CD4-positive, alpha-beta T cell treated with Interleukin-6 for 4 hours (primary cell): ENCODE results near the gene TM4SF5.
"Not testable (repeated sequence)": the region's sequence is repeated elsewhere in the genome, so short reads cannot be mapped to it uniquely, and the experiment has no call there.

ENCODE experiments used
- DNase-seq: peaks from one replicate; pipeline ENCODE4 v3.0.0-alpha.2; 2020; ENCODE audit warnings: mixed read lengths

TM4SF5 gene

DNA sequence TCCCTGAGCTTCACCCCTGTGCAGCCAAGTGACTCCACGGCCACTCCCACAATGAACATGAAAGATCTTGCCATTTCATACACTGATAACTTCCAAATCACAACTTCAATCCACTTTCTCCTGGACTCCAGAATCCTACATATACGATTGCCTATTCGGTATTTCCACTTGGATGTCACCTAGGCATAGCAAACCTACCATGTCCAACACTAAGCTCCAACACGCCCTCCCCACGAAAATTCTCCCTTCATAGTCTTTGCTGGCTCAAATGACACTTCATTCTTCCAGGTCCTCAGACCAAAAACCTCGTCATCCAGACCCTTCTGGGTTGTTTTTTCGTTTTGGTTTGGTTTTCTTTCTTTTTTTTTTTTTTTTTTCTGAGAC is 19.0 kb downstream of the TM4SF5 start:
- no peak for DNase-seq

DNA sequence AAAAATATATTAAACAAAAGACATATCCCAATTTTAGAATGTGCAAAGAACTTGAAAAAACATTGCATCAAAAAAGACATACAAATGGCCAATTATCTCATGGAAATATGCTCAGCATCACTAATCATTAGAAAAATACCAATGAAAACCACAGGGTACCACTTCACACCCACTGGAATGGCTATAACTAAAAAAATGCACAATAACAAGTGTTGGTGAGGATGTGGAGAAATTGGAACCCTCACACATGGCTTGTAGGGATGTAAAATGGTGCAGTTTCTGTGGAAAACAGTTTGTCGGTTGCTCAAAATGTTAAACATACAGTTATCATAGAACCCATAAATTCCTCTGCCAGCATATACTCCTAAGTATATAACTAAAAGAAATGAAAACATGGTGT is 23.5 kb downstream of the TM4SF5 start:
- DNase-seq, result no peak

DNA sequence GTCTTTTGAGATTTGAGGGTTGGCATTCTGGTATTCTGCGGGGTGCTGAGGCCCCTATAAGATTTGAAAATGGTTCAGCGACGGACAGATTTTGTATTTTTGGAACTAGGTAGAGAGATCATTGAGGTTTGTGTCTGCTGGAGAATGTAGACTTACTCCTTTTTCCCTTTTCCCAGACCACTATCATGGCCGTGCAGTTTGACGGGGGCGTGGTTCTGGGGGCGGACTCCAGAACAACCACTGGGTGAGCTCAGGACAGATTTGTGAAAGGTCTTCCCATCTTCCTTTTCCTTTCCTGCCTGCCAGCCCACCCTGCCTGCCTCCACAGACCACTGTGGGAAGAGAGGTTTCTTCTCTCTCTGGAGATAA is 24.9 kb downstream of the TM4SF5 start:
- DNase-seq, result no peak

DNA sequence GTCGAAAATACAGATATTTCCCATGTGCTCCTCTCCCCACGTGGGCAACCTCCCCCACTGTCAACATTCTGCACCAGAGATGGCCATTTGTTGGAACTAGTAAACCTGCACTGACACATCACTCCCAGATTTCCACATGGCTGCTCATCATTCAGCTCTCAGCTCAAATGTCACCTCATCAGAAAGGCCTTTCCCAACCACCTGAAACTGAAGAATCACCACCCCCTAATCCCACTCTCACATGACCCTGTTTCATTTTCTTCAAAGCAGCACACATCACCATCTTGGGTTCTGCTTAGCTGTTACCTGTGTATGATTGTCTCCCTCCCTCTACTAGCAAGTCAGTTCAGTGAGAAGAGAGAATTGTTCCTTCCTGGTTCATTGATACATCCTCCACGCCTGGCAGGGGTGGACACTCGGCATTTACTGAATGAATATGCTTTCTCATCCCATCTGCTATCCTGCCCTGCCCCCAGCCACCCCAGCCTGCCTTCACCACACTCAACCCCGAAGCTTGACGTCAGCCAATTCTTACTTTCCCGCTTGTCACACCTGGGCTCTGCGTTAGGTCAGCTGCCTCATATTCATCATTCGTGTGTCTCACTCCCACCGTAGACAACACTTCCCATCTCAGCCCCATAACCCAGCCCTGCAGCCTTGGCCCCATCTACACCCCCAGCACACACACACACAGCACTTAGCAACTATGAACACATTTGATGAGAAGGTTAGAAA is 28.9 kb downstream of the TM4SF5 start:
- no peak for DNase-seq

DNA sequence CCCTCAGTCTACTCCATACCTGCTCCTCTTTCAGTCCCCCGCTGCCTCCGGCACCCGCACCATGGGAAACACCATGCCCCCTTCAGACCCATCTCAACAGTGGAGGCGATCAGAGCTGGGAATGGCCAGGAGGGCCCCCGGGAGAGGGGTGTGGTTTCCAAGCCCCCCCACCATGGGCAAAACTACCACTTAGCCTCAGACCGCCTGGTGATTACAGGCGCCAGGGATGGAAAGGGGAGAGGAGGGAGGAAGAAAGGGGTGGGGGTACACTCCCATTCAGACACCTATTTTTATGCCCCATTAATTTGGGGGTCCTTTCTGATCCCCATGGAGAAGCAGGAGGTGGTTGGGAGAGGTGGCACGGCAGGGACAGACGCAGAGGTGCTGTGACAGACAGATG is 30.5 kb downstream of the TM4SF5 start, which contains the start of gene C17orf114:
Gene C17orf114 (minus strand): TSS at position 101 of the 400 bp plus-strand sequence.
- no peak for DNase-seq

DNA sequence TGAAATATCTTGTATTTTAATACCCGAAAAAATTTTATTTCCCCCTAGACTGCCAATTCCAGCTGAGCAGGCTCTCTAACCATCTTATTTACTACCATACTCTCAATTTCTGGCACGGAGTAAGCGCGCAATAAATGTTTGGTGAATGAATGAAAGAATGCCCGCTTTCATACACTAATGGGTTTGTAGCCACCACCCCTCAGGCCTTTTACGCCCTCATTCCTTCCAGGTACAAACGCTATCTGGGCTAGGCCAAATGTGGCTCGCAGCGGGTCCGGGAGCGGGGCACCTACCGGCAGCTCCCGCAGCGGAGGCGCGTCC is 34.7 kb downstream of the TM4SF5 start:
- no peak for DNase-seq

DNA sequence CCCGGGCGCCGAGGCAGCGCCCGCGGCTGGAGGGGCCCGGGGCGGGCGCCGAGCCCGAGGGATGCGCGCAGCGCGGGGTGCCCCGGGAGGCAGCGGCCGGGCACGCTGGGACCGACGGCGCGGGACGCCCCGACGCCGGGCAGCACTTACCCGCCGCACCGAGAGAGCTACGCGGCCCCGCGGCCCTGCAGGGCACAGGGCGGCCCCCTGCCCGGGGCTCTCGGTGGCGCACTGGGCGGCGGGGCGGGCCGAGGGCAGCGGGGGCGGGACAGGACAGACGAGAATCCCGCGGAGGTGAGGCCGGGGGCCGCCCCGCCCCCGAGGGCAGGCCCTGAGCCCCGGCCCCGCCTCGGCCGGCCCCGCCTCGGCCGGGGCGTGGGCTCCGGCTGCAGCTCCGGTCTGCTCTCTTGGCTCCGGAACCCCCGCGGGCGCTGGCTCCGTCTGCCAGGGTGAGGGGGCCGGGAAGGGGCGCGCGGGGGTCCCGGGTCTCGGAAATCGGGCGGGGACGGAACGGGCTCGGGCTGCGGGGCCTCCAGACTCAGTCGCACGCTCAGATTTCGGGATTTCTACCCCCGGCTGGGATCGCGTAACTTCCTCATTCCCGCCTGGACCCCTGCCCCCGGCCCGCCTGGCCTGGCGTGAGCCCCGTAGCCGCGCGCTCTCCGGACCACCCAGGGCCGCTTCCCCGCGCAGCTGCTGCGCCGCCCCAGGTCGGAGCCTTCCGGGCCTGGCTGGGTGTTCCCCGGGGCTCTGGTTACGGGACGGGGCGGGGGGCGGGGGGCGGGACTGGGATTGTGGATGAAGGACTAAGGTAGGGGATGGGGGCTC is 35.3 kb downstream of the TM4SF5 start, which contains the start of gene PLD2:
Gene PLD2 (plus strand): TSS at position 376 of the 828 bp plus-strand sequence. CDS start 621 bp downstream, outside the sequence.
- DNase-seq, result peak; percentile 93

DNA sequence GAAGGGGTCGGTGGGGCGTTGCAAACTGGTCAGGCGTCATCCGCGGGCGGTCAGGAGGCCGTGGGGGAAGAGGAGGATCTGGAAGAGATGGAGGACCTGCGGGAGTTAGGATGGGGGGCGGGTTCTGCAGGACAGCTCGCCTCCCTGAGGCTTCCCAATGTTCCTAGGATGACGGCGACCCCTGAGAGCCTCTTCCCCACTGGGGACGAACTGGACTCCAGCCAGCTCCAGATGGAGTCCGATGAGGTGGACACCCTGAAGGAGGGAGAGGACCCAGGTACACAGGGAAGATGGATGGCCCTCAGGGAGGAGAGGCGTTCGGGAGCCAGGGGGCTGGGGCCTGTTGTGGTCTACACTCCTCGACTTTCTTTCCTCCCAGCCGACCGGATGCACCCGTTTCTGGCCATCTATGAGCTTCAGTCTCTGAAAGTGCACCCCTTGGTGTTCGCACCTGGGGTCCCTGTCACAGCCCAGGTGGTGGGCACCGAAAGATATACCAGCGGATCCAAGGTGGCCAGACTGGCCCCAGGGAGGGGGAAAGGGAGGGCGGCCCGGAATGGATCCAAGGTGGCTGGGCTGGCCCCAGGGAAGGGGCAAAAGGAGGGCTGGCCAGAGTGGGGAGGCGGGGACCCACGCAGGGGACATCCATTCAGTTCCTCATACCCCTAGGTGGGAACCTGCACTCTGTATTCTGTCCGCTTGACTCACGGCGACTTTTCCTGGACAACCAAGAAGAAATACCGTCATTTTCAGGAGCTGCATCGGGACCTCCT is 36.1 kb downstream of the TM4SF5 start:
- DNase-seq, result no peak

DNA sequence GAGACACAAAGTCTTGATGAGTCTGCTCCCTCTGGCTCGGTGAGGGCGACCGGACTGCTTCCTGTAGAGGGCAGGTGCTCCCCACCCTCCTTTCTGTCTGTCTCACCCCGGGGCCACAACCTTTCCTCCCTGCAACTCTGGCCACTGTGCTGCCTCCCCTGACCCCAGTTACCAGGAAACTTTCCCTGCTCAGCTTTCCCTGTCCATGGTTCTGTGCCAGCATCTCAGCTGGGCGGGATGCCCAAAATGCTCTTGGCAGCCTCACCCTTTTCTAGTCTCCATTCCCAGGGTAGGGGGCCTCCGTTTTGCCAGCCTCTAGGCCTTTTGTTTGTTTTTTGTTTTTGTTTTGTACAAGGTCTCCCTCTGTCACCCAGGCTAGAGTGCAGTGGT is 36.7 kb downstream of the TM4SF5 start:
- DNase-seq, result no peak

DNA sequence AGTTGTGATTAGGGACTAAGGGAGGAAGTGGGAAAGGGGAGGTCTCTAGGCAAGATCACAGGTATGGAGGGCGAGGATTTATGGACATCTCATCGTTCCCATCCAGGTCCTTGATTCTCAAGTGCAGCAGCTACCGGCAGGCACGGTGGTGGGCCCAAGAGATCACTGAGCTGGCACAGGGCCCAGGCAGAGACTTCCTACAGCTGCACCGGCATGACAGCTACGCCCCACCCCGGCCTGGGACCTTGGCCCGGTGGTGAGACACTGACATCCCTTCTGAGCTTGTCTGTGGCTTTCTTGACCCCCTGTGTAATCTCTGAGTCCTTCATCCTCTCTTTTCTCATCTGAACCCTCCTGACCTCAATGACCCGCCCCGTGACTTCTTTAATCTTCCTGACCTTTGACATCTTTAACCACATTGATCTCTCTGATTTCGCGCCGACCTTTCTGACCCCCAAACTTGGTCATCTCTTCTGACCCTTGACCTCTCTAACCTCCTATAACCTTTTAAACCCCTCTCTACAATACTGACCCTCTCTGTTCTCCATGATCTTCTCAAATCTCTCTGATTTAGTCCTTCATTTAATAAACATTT is 39.1 kb downstream of the TM4SF5 start:
- DNase-seq, result no peak

DNA sequence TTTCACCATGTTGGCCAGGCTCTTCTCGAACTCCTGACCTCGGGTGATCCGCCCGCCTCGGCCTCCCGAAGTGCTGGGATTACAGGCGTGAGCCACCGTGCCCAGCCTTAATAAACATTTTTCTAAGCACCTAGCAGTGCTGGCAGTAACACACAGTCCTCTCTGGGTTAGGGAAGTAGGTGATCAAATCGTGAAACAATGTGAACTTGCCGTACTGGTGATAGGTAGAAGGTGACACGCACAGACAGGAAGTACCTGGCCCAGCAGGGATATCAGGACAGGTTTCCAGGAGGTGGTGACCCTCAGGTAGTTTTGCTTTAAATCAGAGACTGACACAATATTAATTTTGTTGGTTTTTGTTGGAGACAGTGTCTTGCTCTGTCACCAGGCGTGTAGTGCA is 39.8 kb downstream of the TM4SF5 start:
- no peak for DNase-seq

DNA sequence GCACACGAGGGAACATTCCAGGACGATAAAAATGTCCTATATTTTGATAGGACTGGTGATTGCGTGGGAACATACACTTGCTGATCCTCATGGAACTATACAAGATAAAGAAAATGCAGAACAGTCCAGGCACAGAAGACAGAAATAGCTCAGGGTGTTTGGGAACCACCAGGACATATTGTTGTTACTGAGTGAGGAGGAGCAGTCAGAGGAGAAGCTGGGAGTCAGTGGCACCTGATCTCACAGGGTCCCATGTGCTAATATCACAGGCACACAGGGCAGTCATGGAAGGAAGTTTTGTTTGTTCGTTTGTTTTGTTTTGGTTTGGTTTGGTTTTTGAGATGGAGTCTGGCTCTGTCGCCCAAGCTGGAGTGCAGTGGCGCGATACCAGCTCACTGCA is 41.0 kb downstream of the TM4SF5 start:
- no peak for DNase-seq

DNA sequence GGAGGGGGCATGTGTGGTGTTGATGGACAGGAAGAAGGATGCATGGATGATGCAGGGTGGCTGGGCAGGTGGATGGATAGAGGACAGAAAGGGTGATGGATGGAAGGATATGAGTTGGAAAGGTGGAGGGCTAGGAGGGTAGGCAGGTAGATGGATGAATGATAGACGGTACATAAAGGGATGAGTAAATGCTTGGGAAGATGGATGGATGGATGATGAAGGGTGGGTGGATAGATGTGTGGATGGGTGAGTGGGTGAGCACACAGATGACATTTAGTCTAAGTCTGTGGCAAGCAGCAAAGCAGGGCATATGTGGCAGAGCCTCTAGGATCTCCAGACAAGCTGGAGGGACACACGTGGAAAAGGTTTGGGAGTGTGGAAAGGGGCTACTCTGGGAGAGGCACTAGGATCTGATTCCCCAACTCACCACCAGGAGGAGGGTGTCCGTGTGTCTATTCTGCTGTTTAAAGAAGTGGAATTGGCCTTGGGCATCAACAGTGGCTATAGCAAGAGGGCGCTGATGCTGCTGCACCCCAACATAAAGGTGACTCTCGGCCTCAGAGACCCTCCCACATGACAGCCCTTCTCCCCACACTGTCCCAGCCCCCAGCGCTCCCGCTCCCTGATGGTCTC is 43.5 kb downstream of the TM4SF5 start:
- no peak for DNase-seq

DNA sequence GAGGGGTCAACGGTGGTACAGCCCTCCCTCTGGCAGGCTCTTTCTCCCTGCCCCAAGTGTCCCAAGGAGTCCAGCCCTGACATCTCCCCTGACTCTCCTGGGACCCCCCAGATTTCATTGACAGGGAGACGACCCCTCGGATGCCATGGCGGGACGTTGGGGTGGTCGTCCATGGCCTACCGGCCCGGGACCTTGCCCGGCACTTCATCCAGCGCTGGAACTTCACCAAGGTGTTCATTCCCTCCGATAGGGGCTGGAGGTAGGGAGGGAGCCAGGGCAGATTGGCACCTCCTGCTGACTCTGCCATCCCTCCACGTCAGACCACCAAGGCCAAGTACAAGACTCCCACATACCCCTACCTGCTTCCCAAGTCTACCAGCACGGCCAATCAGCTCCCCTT is 45.1 kb downstream of the TM4SF5 start:
- no peak for DNase-seq

DNA sequence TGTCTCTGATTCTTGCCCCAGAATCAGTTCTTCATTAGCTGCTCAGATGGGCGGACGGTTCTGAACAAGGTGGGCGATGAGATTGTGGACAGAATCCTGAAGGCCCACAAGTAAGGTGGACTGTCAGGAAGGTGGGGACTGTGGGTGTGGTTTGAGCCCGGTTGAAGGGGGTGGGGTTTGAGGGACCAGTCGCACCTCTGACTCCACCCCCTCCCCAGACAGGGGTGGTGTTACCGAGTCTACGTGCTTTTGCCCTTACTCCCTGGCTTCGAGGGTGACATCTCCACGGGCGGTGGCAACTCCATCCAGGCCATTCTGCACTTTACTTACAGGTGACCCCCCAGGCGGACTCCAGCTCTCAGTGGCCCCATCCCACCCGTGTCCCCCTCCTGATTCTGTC is 46.6 kb downstream of the TM4SF5 start:
- DNase-seq, result no peak

DNA sequence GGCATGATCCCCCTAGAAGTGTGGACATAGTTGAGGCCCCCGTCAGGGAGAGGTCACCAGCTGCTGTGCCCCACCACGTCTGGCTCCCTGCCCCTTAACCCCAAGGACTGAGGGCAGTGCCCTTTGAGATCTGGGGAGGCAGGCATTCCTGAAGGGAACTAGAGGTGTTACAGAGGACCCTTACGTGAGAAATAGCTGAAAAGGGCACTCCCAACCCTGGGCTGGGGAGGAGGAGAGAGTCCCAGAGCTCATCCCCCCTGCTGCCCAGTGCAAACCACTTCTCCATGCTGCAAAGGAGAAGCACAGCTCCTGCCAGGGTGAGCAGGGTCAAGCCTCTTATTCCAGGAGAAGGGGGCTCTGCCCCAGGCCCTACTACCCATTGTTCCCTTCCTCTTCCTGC is 51.1 kb downstream of the TM4SF5 start:
- no peak for DNase-seq

DNA sequence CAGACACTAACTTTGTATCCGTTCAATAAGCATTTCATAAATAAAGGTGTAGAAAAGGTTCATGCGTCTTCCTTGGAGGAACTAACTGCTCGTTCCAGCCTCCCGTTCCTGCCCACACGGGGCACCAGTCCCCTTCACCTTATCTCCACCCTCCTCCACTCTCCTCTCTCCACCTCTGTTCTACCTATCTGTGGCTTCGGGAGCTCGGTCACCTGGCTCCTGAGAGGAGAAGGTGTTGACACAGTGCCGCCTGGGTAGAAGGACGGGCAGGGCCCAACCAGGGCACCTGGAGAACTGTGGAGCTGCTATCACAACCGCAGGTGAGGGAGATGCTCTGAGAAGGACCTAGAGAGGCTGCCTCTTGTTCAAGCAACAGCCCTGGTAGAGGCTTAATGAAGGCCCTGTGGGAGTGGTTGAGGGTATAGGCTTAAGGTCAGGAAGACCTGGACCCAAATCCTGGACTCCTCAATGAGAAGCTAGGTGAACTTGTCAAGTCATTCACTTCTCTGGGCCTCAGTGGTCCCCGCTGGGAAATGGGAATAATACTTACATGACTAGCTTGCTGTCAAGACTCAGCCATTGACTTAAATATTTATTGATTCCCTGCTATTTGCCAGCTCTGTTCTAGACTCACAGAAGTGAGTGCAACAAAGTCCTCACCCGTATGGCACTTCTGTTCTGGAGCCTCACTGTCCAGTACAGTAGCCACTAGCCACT is 51.8 kb downstream of the TM4SF5 start:
- no peak for DNase-seq

DNA sequence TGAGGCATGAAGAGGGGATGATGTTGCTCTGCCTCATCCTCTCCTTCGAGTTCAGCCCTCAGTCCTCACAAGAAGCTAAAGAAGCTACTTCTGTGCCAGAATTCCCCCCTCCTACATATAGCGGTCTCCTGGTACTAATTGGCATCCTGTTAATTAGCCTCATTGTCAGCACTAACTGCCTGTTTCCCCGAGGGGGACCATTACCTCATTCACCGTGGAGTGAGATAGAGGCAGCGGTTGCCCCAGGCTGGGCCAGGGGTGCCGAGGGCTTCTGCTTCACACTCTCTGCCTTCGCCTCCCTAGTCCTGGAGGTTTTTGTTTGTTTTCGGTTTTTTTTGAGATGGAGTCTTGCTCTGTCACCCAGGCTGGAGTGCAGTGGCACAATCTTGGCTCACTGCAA is 55.7 kb downstream of the TM4SF5 start:
- DNase-seq, result no peak

DNA sequence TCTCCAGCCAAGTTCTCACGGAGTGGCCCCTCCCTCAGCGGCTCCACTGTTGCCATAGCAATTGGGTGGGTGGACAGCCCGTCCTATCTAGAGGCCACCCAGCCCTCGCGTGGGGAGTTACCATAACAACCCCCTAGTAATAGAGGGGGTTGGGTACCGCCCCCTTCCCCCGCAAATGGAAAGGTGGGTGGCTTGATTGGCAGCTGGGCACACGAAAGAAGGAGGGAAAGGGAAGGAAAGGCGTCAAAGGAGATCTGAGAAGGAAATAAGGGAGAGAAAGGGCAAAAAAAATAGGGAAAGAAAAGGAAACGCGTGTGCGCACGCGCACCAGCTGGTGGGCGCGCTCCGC is 61.1 kb downstream of the TM4SF5 start:
- not testable (repeated sequence) for DNase-seq
